Liver (tissue), 9 donors: Measurements from ENCODE around the gene THRB. TPM values are rescaled to one million over a fixed set of nuclear protein-coding genes. Genes with fewer than 3 reads are reported as not detected.

Source experiments
- DNase-seq: peaks from one replicate; pipeline ENCODE4 v3.0.0-alpha.2; 2017; ENCODE audit warnings: low spot score
- H3K27ac ChIP-seq, 2 donors: one replicate each; pipeline ENCODE4 v1.7.0; 2013; ENCODE audit warnings: inconsistent platforms in 2 of 2, low read length in 2 of 2, control low read depth in 1 of 2, low read depth in 1 of 2, mild to moderate bottlenecking in 1 of 2
- H3K27me3 ChIP-seq, 4 donors: one replicate each; pipeline versions ENCODE4 v1.6.1 to v1.7.0; 2013; ENCODE audit warnings: low read length in 3 of 4, inconsistent platforms in 1 of 4, mild to moderate bottlenecking in 1 of 4, moderate library complexity in 1 of 4; ENCODE audit not compliant: control insufficient read depth in 4 of 4, insufficient read depth in 4 of 4
- H3K36me3 ChIP-seq, 4 donors: one replicate each; pipeline versions ENCODE4 v1.6.1 to v1.7.0; 2013; ENCODE audit warnings: low read length in 3 of 4, mild to moderate bottlenecking in 3 of 4, low read depth in 1 of 4, moderate library complexity in 1 of 4; ENCODE audit not compliant: control insufficient read depth in 4 of 4, insufficient read depth in 3 of 4
- H3K4me1 ChIP-seq, 4 donors: one replicate each; pipeline versions ENCODE4 v1.6.1 to v1.7.0; 2013; ENCODE audit warnings: low read length in 3 of 4, mild to moderate bottlenecking in 3 of 4, moderate library complexity in 1 of 4; ENCODE audit not compliant: control insufficient read depth in 4 of 4, insufficient read depth in 4 of 4
- H3K4me3 ChIP-seq, 3 donors: one replicate each; pipeline versions ENCODE4 v1.6.1 to v1.7.0; 2013; ENCODE audit warnings: low read length in 3 of 3, control low read depth in 1 of 3, low read depth in 1 of 3, mild to moderate bottlenecking in 1 of 3
- H3K9ac ChIP-seq, 2 donors: one replicate each; pipeline ENCODE4 v1.7.0; 2013; ENCODE audit warnings: low read length in 2 of 2, mild to moderate bottlenecking in 2 of 2, moderate library complexity in 2 of 2, control low read depth in 1 of 2, low read depth in 1 of 2
- H3K9me3 ChIP-seq, 4 donors: one replicate each; pipeline versions ENCODE4 v1.6.1 to v1.7.0; 2013; ENCODE audit warnings: low read length in 3 of 4; ENCODE audit not compliant: control insufficient read depth in 4 of 4
- EGR1 ChIP-seq, 2 donors: IDR thresholded peaks; 2 replicates each; pipeline ENCODE4 v1.6.1; 2016 to 2018; ENCODE audit warnings: antibody characterized with exemption in 2 of 2, low read depth in 2 of 2
- FOXA2 ChIP-seq: IDR thresholded peaks from 2 replicates; pipeline ENCODE4 v1.6.1; 2016; ENCODE audit warnings: antibody characterized with exemption
- GABPA ChIP-seq, 2 donors: IDR thresholded peaks in 1 of 2; conservative IDR thresholded peaks in 1 of 2; 2 replicates each; pipeline ENCODE4 v1.6.1; 2016; ENCODE audit warnings: antibody characterized with exemption in 2 of 2, mild to moderate bottlenecking in 1 of 2, moderate library complexity in 1 of 2
- HNF4G ChIP-seq: IDR thresholded peaks from 2 replicates; pipeline ENCODE4 v1.6.1; 2016; ENCODE audit warnings: antibody characterized with exemption
- JUND ChIP-seq, 2 donors: IDR thresholded peaks; 2 replicates each; pipeline ENCODE4 v1.6.1; 2016; ENCODE audit warnings: antibody characterized with exemption in 2 of 2
- NR2F2 ChIP-seq: IDR thresholded peaks from 2 replicates; pipeline ENCODE4 v1.6.1; 2016; ENCODE audit warnings: antibody characterized with exemption
- RAD21 ChIP-seq, 2 donors: IDR thresholded peaks; 2 replicates each; pipeline ENCODE4 v1.6.1; 2016; ENCODE audit warnings: antibody characterized with exemption in 2 of 2, mild to moderate bottlenecking in 2 of 2
- SP1 ChIP-seq: IDR thresholded peaks from 2 replicates; pipeline ENCODE4 v1.6.1; 2018; ENCODE audit warnings: antibody characterized with exemption, mild to moderate bottlenecking
- TAF1 ChIP-seq: conservative IDR thresholded peaks from 2 replicates; pipeline ENCODE4 v1.6.1; 2016; ENCODE audit warnings: antibody characterized with exemption, mild to moderate bottlenecking
- YY1 ChIP-seq: IDR thresholded peaks from 2 replicates; pipeline ENCODE4 v1.6.1; 2016; ENCODE audit warnings: antibody characterized with exemption, mild to moderate bottlenecking
- whole genome bisulfite sequencing: extraction: QIAGEN DNeasy Blood & Tissue Kit; methylation state at CpG from one replicate; pipeline ENCODE4 v1.1.7; 2013; 5-methylcytosine and 5-hydroxymethylcytosine counted together
- polyA plus RNA-seq, 2 donors: library from polyadenylated mRNA; stranded (reverse) in 1 of 2; unstranded in 1 of 2; fragments of 200-250 nt in 1 of 2; fragments of >200 nt in 1 of 2; fragmentation: Nextera tagmentation in 1 of 2; extraction: Ambion mirVana in 1 of 2; gene quantifications; one replicate each; pipeline versions ENCODE4 v1.2.1 to v1.2.3, GENCODE V29; 2013 to 2015
- total RNA-seq, 2 donors: library from RNA; depleted of rRNA; stranded (reverse); fragments of >200 nt; gene quantifications; one replicate each; pipeline ENCODE4 v1.2.3, GENCODE V29; 2014
- TF ChIP-seq, protein P1 (sequence below): IDR thresholded peaks from 2 replicates; pipeline ENCODE4 v1.6.1; 2016; ENCODE audit warnings: antibody characterized with exemption
- TF ChIP-seq, protein P2 (sequence below): fragments of 150-350 bp; IDR thresholded peaks from 2 replicates; pipeline ENCODE4 v1.5.1; 2017; ENCODE audit warnings: improper control_type of control experiment, low read depth, low read length; ENCODE audit not compliant: missing input control
- TF ChIP-seq, protein P3 (sequence below): IDR thresholded peaks from 2 replicates; pipeline ENCODE4 v1.6.1; 2016; ENCODE audit warnings: antibody characterized with exemption, mild to moderate bottlenecking
- TF ChIP-seq, protein P4 (sequence below): IDR thresholded peaks from 2 replicates; pipeline ENCODE4 v1.6.1; 2016; ENCODE audit warnings: antibody characterized with exemption
- TF ChIP-seq, protein P5 (sequence below): IDR thresholded peaks from 2 replicates; pipeline ENCODE4 v1.6.1; 2016; ENCODE audit warnings: antibody characterized with exemption
- donor health status: healthy.
- donor health status: healthy.
- donor health status: healthy.
- donor health status: healthy.
- donor health status: healthy.

THRB gene
- total and polyA plus RNA-seq, 4 donors: 5.9 to 23.9 (median 9.3) TPM

DNA sequence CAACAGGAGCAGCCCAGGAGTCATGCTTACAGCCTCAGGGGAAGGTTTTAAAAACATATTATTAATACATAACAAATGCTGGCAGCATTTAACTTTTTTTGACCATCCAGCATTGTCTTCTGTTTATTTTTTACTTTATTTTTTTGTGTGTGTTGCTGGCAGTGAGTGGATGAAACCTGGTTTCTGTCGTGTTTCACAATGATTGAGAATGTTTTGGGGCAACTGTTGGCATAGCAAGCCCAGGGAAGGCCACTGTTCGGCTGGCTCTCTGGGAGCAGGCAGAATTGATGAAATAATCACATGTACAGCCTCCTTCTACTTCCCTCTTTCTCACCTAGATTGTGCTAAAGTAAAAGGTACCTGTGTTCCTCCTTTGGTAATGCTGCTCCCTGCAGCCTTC, 359.4 kb downstream of the THRB start:
- H3K27me3 ChIP-seq: no peaks in the 10 kb centered on the region
- no peaks in the 10 kb centered on the region for H3K9me3 ChIP-seq
- H3K4me1 ChIP-seq: peaks cover 0 to 3% (median 1%) of the 10 kb centered on the region in 4 donors
- no peak for DNase-seq
- TF ChIP-seq HNF4G (no peak), RAD21 (IDR thresholded peaks at IDR 0.05) (no peak), YY1 (no peak), EGR1 (IDR thresholded peaks at IDR 0.05; ENCODE audit: low read depth in 2 of 2) (no peak)
- TF ChIP-seq, protein P1, sequence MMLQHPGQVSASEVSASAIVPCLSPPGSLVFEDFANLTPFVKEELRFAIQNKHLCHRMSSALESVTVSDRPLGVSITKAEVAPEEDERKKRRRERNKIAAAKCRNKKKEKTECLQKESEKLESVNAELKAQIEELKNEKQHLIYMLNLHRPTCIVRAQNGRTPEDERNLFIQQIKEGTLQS: no peak
- WGBS: 61% methylated on average over 2 of the region's 2 CpGs
- H3K36me3 ChIP-seq: peaks cover 6 to 27% (median 19%) of the 10 kb centered on the region in 4 donors
- no peak overlapping the region for H3K4me3 ChIP-seq
- H3K27ac ChIP-seq: no peak overlapping the region
- H3K9ac ChIP-seq: no peak overlapping the region

DNA sequence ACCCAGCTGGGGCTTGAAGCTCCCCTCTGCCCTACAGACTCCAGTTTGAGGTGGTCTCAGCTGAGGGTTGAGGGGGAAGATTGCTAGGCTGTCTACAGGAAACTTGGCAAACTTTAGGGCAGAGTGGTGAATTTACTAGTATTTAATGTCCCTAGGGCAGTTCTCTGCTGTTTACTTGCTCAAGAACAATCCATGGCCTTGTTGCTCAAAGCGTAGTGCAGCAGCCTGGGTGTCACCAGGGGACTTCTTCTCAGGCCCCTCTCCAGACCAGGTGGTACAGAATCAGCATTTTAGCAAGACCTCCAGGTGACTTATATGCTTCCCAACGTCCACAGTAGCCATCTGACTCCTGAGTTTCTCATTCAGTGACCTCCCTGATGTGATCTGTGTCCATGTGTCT, 360.7 kb downstream of the THRB start:
- DNase-seq: no peak
- Histone ChIP-seq H3K9ac (no peak overlapping the region), H3K9me3 (no peaks in the 10 kb centered on the region), H3K4me1 (peaks cover 0 to 3% (median 1%) of the 10 kb centered on the region in 4 donors), H3K36me3 (peaks cover 6 to 32% (median 21%) of the 10 kb centered on the region in 4 donors), H3K4me3 (no peak overlapping the region), H3K27ac (no peak overlapping the region), H3K27me3 (no peaks in the 10 kb centered on the region)
- TF ChIP-seq, protein P2, sequence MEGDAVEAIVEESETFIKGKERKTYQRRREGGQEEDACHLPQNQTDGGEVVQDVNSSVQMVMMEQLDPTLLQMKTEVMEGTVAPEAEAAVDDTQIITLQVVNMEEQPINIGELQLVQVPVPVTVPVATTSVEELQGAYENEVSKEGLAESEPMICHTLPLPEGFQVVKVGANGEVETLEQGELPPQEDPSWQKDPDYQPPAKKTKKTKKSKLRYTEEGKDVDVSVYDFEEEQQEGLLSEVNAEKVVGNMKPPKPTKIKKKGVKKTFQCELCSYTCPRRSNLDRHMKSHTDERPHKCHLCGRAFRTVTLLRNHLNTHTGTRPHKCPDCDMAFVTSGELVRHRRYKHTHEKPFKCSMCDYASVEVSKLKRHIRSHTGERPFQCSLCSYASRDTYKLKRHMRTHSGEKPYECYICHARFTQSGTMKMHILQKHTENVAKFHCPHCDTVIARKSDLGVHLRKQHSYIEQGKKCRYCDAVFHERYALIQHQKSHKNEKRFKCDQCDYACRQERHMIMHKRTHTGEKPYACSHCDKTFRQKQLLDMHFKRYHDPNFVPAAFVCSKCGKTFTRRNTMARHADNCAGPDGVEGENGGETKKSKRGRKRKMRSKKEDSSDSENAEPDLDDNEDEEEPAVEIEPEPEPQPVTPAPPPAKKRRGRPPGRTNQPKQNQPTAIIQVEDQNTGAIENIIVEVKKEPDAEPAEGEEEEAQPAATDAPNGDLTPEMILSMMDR: no peak
- TF ChIP-seq FOXA2: no peak
- no peak for TF ChIP-seq HNF4G
- TF ChIP-seq, protein P3, sequence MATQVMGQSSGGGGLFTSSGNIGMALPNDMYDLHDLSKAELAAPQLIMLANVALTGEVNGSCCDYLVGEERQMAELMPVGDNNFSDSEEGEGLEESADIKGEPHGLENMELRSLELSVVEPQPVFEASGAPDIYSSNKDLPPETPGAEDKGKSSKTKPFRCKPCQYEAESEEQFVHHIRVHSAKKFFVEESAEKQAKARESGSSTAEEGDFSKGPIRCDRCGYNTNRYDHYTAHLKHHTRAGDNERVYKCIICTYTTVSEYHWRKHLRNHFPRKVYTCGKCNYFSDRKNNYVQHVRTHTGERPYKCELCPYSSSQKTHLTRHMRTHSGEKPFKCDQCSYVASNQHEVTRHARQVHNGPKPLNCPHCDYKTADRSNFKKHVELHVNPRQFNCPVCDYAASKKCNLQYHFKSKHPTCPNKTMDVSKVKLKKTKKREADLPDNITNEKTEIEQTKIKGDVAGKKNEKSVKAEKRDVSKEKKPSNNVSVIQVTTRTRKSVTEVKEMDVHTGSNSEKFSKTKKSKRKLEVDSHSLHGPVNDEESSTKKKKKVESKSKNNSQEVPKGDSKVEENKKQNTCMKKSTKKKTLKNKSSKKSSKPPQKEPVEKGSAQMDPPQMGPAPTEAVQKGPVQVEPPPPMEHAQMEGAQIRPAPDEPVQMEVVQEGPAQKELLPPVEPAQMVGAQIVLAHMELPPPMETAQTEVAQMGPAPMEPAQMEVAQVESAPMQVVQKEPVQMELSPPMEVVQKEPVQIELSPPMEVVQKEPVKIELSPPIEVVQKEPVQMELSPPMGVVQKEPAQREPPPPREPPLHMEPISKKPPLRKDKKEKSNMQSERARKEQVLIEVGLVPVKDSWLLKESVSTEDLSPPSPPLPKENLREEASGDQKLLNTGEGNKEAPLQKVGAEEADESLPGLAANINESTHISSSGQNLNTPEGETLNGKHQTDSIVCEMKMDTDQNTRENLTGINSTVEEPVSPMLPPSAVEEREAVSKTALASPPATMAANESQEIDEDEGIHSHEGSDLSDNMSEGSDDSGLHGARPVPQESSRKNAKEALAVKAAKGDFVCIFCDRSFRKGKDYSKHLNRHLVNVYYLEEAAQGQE: no peak
- TF ChIP-seq, protein P1: no peak
- TF ChIP-seq, protein P4, sequence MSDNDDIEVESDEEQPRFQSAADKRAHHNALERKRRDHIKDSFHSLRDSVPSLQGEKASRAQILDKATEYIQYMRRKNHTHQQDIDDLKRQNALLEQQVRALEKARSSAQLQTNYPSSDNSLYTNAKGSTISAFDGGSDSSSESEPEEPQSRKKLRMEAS: no peak
- no peak for TF ChIP-seq GABPA (IDR thresholded peaks at IDR 0.05 in 1 of 2, conservative IDR thresholded peaks at IDR 0.05 in 1 of 2)
- TF ChIP-seq JUND (IDR thresholded peaks at IDR 0.05): no peak
- no peak for TF ChIP-seq EGR1 (IDR thresholded peaks at IDR 0.05; ENCODE audit: low read depth in 2 of 2)
- TF ChIP-seq, protein P5, sequence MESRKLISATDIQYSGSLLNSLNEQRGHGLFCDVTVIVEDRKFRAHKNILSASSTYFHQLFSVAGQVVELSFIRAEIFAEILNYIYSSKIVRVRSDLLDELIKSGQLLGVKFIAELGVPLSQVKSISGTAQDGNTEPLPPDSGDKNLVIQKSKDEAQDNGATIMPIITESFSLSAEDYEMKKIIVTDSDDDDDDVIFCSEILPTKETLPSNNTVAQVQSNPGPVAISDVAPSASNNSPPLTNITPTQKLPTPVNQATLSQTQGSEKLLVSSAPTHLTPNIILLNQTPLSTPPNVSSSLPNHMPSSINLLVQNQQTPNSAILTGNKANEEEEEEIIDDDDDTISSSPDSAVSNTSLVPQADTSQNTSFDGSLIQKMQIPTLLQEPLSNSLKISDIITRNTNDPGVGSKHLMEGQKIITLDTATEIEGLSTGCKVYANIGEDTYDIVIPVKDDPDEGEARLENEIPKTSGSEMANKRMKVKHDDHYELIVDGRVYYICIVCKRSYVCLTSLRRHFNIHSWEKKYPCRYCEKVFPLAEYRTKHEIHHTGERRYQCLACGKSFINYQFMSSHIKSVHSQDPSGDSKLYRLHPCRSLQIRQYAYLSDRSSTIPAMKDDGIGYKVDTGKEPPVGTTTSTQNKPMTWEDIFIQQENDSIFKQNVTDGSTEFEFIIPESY: no peak
- TF ChIP-seq SP1: no peak
- no peak for TF ChIP-seq NR2F2
- TF ChIP-seq TAF1: no peak
- 82% methylated on average over 2 of the region's 2 CpGs for WGBS
